GM21381 (cell line): ENCODE data around the gene LRIG1.
"Not testable (repeated sequence)": the region's sequence is repeated elsewhere in the genome, so short reads cannot be mapped to it uniquely, and the experiment has no call there.

Source experiments
- ATAC-seq: cut with Tn5 transposase; IDR thresholded peaks from one replicate; pipeline ENCODE4 v1.9.1; 2021; ENCODE audit warnings: mild to moderate bottlenecking, moderate library complexity; ENCODE audit not compliant: unreplicated experiment

The LRIG1 gene

GRCh38 chr3:66425032-66425431 lies 75.8 kb downstream of the LRIG1 start:
- no peak for ATAC-seq

GRCh38 chr3:66423791-66424190 lies 77.0 kb downstream of the LRIG1 start:
- ATAC-seq = no peak

- not testable (repeated sequence) for ATAC-seq
These were observed 78.9 kb downstream of the LRIG1 start for GRCh38 chr3:66421893-66422292.

GRCh38 chr3:66421144-66421543 lies 79.7 kb downstream of the LRIG1 start:
- not testable (repeated sequence) for ATAC-seq

- no peak for ATAC-seq
These were observed 81.8 kb downstream of the LRIG1 start for GRCh38 chr3:66419036-66419435.

GRCh38 chr3:66418475-66418931 lies 82.3 kb downstream of the LRIG1 start:
- ATAC-seq = no peak

- ATAC-seq = no peak
These were observed 84.1 kb downstream of the LRIG1 start for GRCh38 chr3:66416556-66417304.

- ATAC-seq = no peak
These were observed 84.9 kb downstream of the LRIG1 start for GRCh38 chr3:66415867-66416428.

- ATAC-seq = no peak
These were observed 86.0 kb downstream of the LRIG1 start for GRCh38 chr3:66414846-66415245.

GRCh38 chr3:66413151-66413751 lies 87.6 kb downstream of the LRIG1 start:
- ATAC-seq = no peak

- no peak for ATAC-seq
These were observed 88.6 kb downstream of the LRIG1 start for GRCh38 chr3:66411961-66412887.

- no peak for ATAC-seq
These were observed 89.3 kb downstream of the LRIG1 start for GRCh38 chr3:66411474-66411873.

GRCh38 chr3:66410976-66411375 lies 89.8 kb downstream of the LRIG1 start:
- no peak for ATAC-seq

- ATAC-seq = no peak
These were observed 90.8 kb downstream of the LRIG1 start for GRCh38 chr3:66409771-66410754.

- ATAC-seq = peak; percentile 79
These were observed 93.1 kb downstream of the LRIG1 start for GRCh38 chr3:66407611-66408218.

- no peak for ATAC-seq
These were observed 93.8 kb downstream of the LRIG1 start for GRCh38 chr3:66406831-66407610.

GRCh38 chr3:66406163-66406562 lies 94.7 kb downstream of the LRIG1 start:
- no peak for ATAC-seq

GRCh38 chr3:66405701-66406091 lies 95.1 kb downstream of the LRIG1 start:
- ATAC-seq = no peak
